T47D (cell line): Measurements from ENCODE around the gene PXYLP1.
A peak's percentile ranks its signal among the peaks of the same experiment; 100 is the strongest.

Experiments used
- DNase-seq, 2 experiments: peaks; one replicate each; pipeline versions ENCODE4 v3.0.0 to v3.0.0-alpha.2; 2011 to 2012; ENCODE audit warnings: low read depth in 1 of 2, low spot score in 1 of 2
- JUND ChIP-seq: IDR thresholded peaks from 2 replicates; pipeline ENCODE4 v1.6.1; 2012; ENCODE audit warnings: low read depth
- in situ Hi-C: cut with HindIII; loops from 2 replicates; pipeline ENCODE4 v1.10.0; 2016; ENCODE audit warnings: low sequenced_read_pairs, low pct_unique_long_range_greater_than_20kb

Gene PXYLP1

DNA sequence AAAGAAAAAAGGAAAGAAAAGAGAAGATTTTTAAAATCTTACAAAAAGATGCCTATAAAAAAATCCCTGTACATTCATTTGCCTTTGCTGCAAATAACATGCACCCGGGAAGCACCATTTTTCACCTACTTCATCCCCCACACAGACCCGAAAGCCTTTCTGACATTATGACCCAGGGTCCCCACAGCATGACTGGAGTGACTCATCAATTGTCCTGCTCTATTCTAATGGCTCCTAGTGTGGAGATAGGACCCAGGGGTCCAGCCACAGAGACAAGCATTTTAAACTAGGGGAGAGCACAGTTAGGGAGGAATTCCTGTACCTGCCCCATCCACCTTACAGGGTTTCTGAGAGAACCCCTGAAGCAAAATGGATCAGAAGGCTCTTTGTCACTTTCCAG is 14.7 kb upstream of the PXYLP1 start:
- in situ Hi-C loops = no loop called here
- no peak for TF ChIP-seq JUND
- no peak for DNase-seq

DNA sequence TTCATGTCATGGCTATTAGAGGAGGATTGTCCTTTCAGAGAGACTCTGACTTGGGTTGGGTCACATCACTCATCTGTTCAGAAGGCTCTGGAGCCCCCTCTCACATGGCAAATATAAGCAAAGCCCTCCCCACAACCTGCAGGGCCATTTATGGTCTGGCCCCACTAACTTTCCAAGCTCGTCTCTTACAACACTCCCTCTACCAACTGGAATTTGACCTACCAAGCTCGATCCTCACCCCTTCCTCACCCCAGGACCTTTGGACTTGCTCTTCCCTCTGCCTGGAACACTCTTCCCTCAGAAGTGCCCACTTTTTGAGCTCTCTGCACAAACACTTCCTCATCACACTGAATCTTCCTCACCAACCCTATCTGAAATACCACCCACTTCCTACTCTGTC is 14.2 kb upstream of the PXYLP1 start:
- in situ Hi-C loops = no loop called here
- no peak for DNase-seq
- TF ChIP-seq JUND = no peak

DNA sequence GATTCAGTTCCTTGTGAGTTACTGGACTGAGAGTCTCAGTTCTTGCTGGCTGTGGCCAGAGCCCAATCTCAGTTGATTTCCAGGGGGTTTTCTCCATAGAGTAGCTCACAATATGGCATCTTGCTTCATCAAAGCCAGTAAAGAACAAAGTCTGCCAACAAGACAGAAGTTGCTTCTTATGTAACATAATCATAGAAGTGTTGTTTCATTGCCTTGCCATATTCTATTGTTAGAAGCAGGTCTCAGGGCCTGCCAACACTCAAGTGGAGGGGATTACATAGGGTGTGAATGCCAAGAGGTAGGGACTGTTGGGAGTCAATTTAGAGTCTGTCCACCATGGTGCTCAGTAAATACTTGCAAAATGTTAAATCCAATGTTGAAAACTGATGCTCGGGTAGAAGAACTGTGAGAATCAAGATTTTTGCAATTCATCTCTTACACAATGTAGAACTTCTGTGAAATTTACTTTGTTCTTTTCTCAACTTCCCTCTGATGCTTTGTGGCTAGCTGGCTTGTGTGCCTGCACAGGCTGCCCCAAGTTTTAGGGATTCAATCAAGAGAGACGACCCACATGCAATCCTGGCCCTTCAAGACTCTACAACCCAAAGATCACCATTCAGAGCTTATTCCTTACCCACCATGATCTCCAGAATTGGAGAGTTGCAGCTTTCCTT is 13.3 kb upstream of the PXYLP1 start:
- in situ Hi-C loops = no loop called here
- DNase-seq = no peak
- no peak for TF ChIP-seq JUND

DNA sequence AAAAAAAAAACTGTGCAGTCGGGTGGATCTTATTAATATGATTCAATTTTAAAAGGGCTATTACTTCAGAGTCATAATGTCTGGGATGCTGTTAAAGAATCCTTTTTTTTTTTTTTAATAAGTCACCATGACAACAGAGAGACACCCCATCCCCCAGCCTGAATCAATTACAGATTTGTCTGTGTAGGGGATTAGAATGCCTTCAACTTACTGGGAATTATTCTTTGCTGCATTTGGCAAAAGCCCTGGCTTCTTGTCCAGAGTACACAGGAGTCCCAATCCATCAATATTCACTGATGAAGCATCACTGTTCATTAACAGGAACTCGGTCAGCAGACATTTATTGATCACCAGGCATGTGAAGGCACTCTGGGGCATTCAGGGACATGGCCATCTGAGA is 12.7 kb upstream of the PXYLP1 start:
- no peak for TF ChIP-seq JUND
- DNase-seq = no peak
- in situ Hi-C loops = no loop called here

DNA sequence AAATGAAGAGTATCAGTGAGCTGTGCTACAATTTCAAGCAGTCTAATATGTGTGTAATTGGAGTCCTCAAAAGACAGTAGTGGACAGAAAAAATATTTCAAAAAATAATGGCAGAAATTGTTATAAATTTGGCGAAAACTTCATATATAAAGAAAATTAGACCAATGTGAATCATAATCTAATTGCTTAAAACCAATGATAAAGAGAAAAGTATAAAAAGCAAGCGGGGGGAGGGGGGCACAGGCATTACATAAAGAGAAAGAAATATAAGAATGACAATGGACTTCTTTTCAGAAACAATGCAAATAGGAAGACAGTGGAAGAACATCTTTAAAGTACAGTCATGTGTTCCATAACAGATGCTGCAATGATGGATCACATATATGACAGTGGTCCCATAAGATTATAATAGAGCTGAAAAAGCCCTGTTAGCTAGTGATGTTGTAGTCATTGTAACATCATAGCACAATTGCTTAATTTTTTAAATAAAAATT is 7.9 kb upstream of the PXYLP1 start:
- in situ Hi-C loops = no loop called here
- no peak for DNase-seq
- no peak for TF ChIP-seq JUND

DNA sequence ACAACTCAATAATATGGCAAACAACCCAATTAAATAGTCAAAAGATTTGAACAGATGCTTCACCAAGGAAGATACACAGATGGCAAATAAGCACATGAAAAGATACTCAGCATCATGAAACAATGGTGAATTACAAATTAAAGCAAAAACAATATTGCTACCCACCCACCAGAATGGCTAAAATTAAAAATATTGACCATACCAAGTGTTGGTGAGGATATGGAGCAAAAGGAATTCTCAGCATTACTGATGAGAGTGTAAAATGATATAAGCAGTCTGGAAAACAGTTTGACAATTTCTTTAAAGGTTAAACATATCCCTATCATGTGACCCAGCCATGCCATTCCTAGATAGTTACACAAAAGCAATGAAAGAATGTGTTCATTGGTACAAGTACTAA is 5.7 kb upstream of the PXYLP1 start:
- no peak for DNase-seq
- in situ Hi-C loops = no loop called here
- TF ChIP-seq JUND = no peak

DNA sequence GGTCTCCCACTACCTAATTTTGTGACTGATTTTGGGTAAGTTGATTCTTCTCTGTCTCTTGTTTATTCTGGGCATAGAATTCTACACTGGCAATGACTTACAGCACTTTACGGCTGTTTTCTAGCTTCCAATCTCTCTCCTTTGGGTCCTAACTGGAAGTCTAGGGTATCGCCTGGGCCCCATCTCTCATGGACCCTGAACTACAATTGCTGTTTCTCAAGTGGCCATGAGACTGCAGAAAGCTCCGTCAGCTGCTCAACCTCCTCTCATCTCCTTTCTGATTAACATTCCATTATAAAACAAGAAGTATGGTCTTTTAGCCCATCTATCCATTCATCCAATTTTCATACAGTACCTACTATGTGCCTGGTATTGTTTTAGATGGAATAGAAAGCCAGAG is 4.4 kb upstream of the PXYLP1 start:
- in situ Hi-C loops = no loop called here
- no peak for DNase-seq
- TF ChIP-seq JUND = no peak

DNA sequence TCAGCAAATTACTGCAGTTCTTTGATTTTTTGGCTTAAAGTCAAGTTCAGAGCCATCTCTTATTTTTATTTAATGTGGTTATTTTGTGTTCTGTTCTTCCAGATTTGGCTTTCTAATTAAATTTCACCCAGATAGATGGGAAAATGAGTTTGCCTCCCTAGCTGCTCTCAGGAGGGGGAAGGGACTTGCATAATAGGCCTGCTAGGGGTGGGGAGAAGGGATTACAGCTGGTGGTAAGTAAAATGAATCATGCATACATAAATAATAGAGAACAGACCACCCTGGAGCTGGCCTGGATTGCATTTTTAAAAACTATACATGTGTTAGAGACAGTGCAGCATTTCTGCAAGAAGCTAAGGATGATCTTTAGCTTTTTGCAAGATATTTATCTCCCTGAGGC is 3.9 kb upstream of the PXYLP1 start:
- TF ChIP-seq JUND = no peak
- in situ Hi-C loops = no loop called here
- no peak for DNase-seq

DNA sequence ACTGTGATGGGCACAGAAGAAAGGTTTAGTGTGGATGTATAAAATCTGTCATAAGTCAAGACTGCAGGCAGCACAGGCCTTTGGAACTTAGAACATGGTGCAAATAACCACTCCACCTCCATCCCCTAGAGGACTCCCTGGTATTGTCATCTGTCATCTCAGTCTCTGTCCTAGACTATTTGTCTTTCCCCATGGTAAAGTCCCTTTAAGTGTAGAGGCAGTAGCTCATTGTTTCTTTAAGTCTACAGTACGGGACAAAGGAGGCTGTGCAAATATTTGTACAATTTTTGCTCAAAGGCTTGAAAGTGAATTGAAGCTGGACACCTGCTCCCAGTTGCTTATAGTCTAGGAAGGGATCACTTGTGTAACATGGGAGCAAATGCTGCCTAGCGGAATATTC is 3.2 kb upstream of the PXYLP1 start:
- in situ Hi-C loops = no loop called here
- DNase-seq = peak in 1 of 2 experiments; percentile 93
- TF ChIP-seq JUND = no peak

DNA sequence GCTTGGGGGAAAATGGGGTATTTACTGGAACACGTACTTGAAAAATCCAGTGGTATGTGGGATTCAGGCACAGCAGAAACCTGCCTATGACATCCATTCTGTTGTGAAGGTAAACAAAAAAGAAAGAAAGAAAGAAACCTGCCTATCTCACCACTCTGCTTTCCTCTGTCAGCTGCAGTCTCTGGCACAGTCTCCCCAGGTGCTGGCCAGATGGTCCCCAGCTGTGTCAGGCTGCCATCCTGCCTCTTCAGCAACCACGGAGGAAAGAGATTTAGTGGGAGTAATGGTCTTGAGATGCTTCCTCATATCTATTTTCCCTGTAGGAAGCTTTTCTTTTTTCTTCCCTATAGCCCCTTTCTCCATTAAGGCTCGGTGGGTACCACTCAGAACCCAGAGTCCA is 2.5 kb upstream of the PXYLP1 start:
- in situ Hi-C loops = no loop called here
- DNase-seq = no peak

DNA sequence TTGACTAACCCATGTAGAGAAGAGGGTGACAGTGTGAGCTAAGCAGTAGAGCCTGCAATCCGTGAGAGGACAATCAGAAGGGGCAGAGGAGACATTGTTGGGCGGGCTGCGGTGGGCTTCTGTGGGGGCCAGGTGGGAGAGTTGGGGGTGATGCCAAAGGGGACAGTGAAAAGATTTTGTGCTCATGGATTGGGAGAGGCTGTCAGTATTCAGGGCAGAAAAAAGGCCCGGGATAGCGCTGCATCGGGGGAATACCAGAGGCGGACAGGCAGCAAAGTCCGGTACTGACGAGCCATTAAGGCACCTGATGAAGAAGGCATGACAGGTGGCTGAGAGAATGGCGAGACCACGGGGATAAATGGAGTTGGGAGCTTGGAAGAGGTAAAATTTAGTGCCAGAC is 1.3 kb upstream of the PXYLP1 start:
- no peak for DNase-seq
- no peak for TF ChIP-seq JUND
- in situ Hi-C loops = no loop called here

More for the DNA sequence above, 2.5 kb upstream of the PXYLP1 start:
- no peak for TF ChIP-seq JUND

DNA sequence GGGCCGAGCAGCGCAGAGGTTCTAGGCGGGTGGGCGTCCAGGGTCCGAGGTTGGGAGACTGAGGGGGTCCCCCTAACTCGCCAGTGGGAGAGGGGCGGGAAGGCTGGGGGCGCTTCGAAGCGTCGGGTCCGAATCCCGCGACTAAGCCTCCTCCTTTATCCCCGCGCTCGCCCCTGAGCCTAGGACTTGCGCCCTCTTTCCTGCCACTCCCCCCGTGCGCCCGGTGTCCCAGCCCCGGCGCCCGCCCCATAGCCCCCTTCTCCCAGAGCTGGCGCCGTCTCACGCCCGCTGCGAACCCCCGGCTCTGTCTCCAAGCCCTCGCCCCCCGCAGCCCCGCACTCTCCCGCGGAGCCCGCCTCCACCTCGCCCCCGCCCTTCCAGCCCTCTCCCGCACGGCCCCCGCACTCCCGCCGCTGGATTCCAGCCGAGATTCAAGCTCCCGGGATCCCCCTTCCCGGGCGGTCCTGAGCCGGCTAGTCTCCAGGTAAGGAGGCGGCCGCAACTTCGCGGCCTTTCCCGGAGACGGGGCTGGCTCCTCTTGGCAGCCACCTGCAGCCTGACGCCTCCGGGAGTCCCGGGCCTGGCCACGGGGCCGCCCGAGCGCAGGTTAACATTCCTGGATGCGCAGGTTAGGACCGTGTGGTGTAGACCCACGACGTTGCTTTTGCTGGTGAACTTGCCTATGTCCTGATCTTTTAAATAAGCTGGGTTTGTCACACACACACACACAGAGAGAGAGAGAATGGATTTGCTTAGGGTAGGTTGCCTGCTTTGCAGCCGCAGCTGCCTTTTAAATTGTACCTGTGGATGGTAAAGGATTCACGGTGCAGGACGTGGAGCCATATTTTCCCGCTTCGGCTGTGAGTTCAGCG is 563 bp downstream of the PXYLP1 start:
- TF ChIP-seq JUND = no peak
- DNase-seq = peak; percentile 64 to 65
- in situ Hi-C loops = no loop called here

DNA sequence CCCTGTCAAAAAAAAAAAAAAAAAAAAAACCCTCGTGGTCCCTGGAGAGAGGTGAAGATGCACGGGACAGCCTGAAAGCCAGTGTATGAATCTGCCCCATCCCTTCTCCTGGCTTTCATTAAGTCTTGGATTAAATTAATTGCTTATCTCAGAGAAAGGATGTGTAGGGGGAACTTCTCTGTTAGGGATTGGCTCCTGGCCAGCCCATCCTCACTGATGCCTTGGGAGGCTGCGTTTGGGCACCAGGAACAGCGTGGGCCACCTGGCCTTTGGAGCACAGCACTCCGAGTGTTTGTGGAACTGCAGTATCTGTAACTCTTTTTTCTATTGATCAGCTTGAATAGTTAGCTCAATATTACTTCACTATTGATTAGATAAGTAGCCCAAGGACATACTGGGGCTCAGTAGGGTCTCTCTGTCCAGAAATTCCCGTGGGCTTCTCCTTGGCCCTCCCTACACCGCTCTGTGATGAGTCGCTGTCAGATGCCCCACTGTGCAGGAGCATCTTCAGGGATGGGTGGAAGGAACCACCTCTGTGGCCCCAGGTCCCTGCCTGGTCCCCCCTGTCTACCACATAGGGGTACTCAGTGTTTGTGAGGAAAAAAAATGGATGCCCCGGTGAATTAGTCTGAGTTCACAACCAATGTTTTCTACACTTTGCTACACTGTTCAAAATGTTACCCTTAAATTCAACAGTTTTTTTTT is 2.0 kb downstream of the PXYLP1 start:
- no peak for TF ChIP-seq JUND

More for the DNA sequence above, 2.0 kb downstream of the PXYLP1 start:
- no peak for DNase-seq
- in situ Hi-C loops = no loop called here
